Colonic mucosa (tissue), 4 donors: Measurements from ENCODE around the gene CD27. TPM values are rescaled to one million over a fixed set of nuclear protein-coding genes. Genes with fewer than 3 reads are reported as not detected.
"Not testable (repeated sequence)": the region's sequence is repeated elsewhere in the genome, so short reads cannot be mapped to it uniquely, and the experiment has no call there.

Experiments
- DNase-seq: peaks from one replicate; pipeline ENCODE4 v3.0.0-alpha.2; 2020
- H3K27ac ChIP-seq: fragments of 200-600 bp; one replicate; pipeline ENCODE4 v1.8.0; 2021
- H3K27me3 ChIP-seq: fragments of 200-600 bp; one replicate; pipeline ENCODE4 v1.8.0; 2021
- H3K36me3 ChIP-seq: fragments of 200-600 bp; one replicate; pipeline ENCODE4 v1.8.0; 2021
- H3K4me1 ChIP-seq: fragments of 200-600 bp; one replicate; pipeline ENCODE4 v1.8.0; 2021; ENCODE audit warnings: mild to moderate bottlenecking
- H3K4me3 ChIP-seq: fragments of 200-600 bp; one replicate; pipeline ENCODE4 v1.8.0; 2021
- H3K9ac ChIP-seq, 2 donors: one replicate each; pipeline ENCODE4 v1.7.0; 2013; ENCODE audit warnings: control low read depth in 2 of 2, low read depth in 2 of 2, low read length in 2 of 2
- H3K9me3 ChIP-seq: fragments of 200-600 bp; one replicate; pipeline ENCODE4 v1.8.0; 2021
- CTCF ChIP-seq: fragments of 200-600 bp; IDR thresholded peaks from one replicate; pipeline ENCODE4 v1.8.0; 2022; ENCODE audit warnings: antibody characterized with exemption, mild to moderate bottlenecking
- intact Hi-C: fragments of 100-400 bp; cut with DNase I; formaldehyde crosslinking; loops from one replicate; pipeline ENCODE4 v1.14.1; 2022
- total RNA-seq, 2 donors: library from RNA; stranded (reverse); fragmentation: NEBNext Ultra II Directional in 1 of 2; extraction: Animal tissue kit (Norgen Biotek cat#: 25700) in 1 of 2; gene quantifications; one replicate each; pipeline ENCODE4 v1.2.1, GENCODE V29; 2021
- donor health status: healthy.
- donor health status: DM: no; HTN: no; CAD: no.
- donor health status: DM: no; HTN: no; CAD: no.

The CD27 gene
- total RNA-seq, 2 donors from 2014 or later = 1.9 to 2.4 TPM

- TF ChIP-seq CTCF = no peak
- Histone ChIP-seq H3K4me1 (peaks cover 3% of the 10 kb centered on the region), H3K4me3 (peak within 1 kb of the TSS; percentile 76), H3K27me3 (no peaks in the 10 kb centered on the region), H3K27ac (peak within 1 kb of the TSS; percentile 99), H3K9ac (peak within 1 kb of the TSS; percentile 86 to 98), H3K9me3 (no peaks in the 10 kb centered on the region), H3K36me3 (no peaks in the 10 kb centered on the region)
- DNase-seq = peak; percentile 98
- intact Hi-C loops = no loop called here
Observed at GRCh38 chr12:6492838-6493496, 48.2 kb downstream of the CD27 start, which contains the start of gene MRPL51. MRPL51 (minus strand) TSS chr12:6493262; CDS start chr12:6493136, 126 bp downstream.

- Histone ChIP-seq H3K4me3 (peak within 1 kb of the TSS; percentile 76), H3K4me1 (peaks cover 3% of the 10 kb centered on the region), H3K9me3 (no peaks in the 10 kb centered on the region), H3K27ac (peak within 1 kb of the TSS; percentile 99), H3K9ac (peak within 1 kb of the TSS; percentile 86 to 98), H3K27me3 (no peaks in the 10 kb centered on the region), H3K36me3 (no peaks in the 10 kb centered on the region)
- intact Hi-C loops = no loop called here
- TF ChIP-seq CTCF = peak; percentile 33
- DNase-seq = peak; percentile 97
Observed at GRCh38 chr12:6493497-6494257, 48.9 kb downstream of the CD27 start, which contains the start of gene NCAPD2. NCAPD2 (plus strand) TSS chr12:6494102; CDS start chr12:6495099, 997 bp downstream.

- Histone ChIP-seq H3K36me3 (no peaks in the 10 kb centered on the region), H3K27ac (peak overlapping the region; percentile 99), H3K4me1 (peaks cover 3% of the 10 kb centered on the region), H3K9me3 (no peaks in the 10 kb centered on the region), H3K27me3 (no peaks in the 10 kb centered on the region), H3K9ac (peak overlapping the region in 1 of 2 donors; percentile 98), H3K4me3 (peak overlapping the region; percentile 76)
- intact Hi-C loops = no loop called here
- no peak for TF ChIP-seq CTCF
- no peak for DNase-seq
Observed at GRCh38 chr12:6494258-6494743, 49.5 kb downstream of the CD27 start.

- intact Hi-C loops = no loop called here
Observed at GRCh38 chr12:6494968-6495367, 50.2 kb downstream of the CD27 start.

GRCh38 chr12:6497291-6497690 lies 52.5 kb downstream of the CD27 start:
- H3K4me3 ChIP-seq, H3K9ac ChIP-seq, H3K9me3 ChIP-seq, H3K27me3 ChIP-seq, H3K4me1 ChIP-seq, DNase-seq, H3K27ac ChIP-seq, intact Hi-C loops, H3K36me3 ChIP-seq: not testable (repeated sequence)

More at GRCh38 chr12:6494968-6495367, 50.2 kb downstream of the CD27 start:
- Histone ChIP-seq H3K36me3 (no peaks in the 10 kb centered on the region), H3K4me3 (peak overlapping the region; percentile 76), H3K9me3 (no peaks in the 10 kb centered on the region), H3K9ac (peak overlapping the region in 1 of 2 donors; percentile 98), H3K4me1 (peaks cover 3% of the 10 kb centered on the region), H3K27ac (no peak overlapping the region), H3K27me3 (no peaks in the 10 kb centered on the region)
- no peak for DNase-seq
- no peak for TF ChIP-seq CTCF
